Gastroesophageal sphincter (tissue), 3 donors: ENCODE results near the gene CERS3.
"Not testable (repeated sequence)": the region's sequence is repeated elsewhere in the genome, so short reads cannot be mapped to it uniquely, and the experiment has no call there.

ENCODE experiments used
- CTCF ChIP-seq, 4 experiments: fragments of 200-600 bp in 2 of 4; fragments of 450-650 bp in 2 of 4; sonication (generic) in 1 of 4; IDR thresholded peaks; one replicate each; pipeline ENCODE4 v1.5.1; 2017 to 2019; ENCODE audit warnings: antibody characterized with exemption in 4 of 4, mild to moderate bottlenecking in 2 of 4, moderate library complexity in 2 of 4
- EP300 ChIP-seq: sonication (generic); formaldehyde crosslinking; IDR thresholded peaks from one replicate; pipeline ENCODE4 v1.6.1; 2017; ENCODE audit warnings: antibody characterized with exemption, mild to moderate bottlenecking

- TF ChIP-seq EP300; CTCF (IDR thresholded peaks at IDR 0.05): not testable (repeated sequence)
These were observed 87.7 kb downstream of the CERS3 start for GRCh38 chr15:100441063-100441462.
